K562 (cell line): ENCODE results near the gene FOSL1. TPM values are rescaled to one million over a fixed set of nuclear protein-coding genes. Genes with fewer than 3 reads are reported as not detected.
A peak's percentile ranks its signal among the peaks of the same experiment; 100 is the strongest.

Source experiments
- ATAC-seq: fragments of 200-7000 bp; cut with Tn5 transposase; 3 replicates; pipeline ENCODE4 v1.9.1; 2020; ENCODE audit warnings: moderate library complexity
- BruUV-seq: library from RNA; stranded (reverse); fragments of 400-500 nt; replicated peaks from 2 replicates; lab custom pipeline; 2021; lab: Mats Ljungman, UMichigan
- CTCF ChIA-PET: fragments of 300-600 bp; formaldehyde crosslinking; extraction: SDS; loops from one replicate; lab custom pipeline; 2021; ENCODE audit warnings: low intra/inter-chr PET ratio; lab: Yijun Ruan, JAX
- POLR2A ChIA-PET: fragments of 300-600, 350-650 bp; sonication (Branson Sonifier 250); formaldehyde crosslinking; extraction: SDS; loops from one replicate; lab custom pipeline; 2021; ENCODE audit warnings: antibody characterized with exemption, inconsistent platforms; lab: Yijun Ruan, JAX
- DNase-seq, 4 experiments: peaks; one replicate each; pipeline versions ENCODE4 v3.0.0 to v3.0.0-alpha.2; 2011 to 2018; ENCODE audit warnings: low spot score in 3 of 4, mixed read lengths in 3 of 4; ENCODE audit errors: extremely low read depth in 1 of 4
- FAIRE-seq: peaks from 2 replicates; lab custom pipeline; 2011; peaks lifted over from hg19 to GRCh38; lab: Jason Lieb, UNC
- H2AFZ ChIP-seq: 2 replicates; pipeline ENCODE4 v1.6.0; 2011; ENCODE audit warnings: low read depth, low read length, control low read depth, inconsistent platforms
- H3K27ac ChIP-seq: fragments of 200-600 bp; 3 replicates; pipeline ENCODE4 v1.8.0; 2011; ENCODE audit warnings: low read depth, mild to moderate bottlenecking, control low read depth, inconsistent platforms, low read length, moderate library complexity, mixed read lengths; ENCODE audit errors: extremely low read depth
- H3K27me3 ChIP-seq, 2 experiments: fragments of 300-600 bp in 1 of 2; 2 replicates in 1 of 2; 3 replicates in 1 of 2; pipeline versions ENCODE4 v1.6.0 to v1.8.0; 2011; ENCODE audit warnings: inconsistent platforms in 2 of 2, low read length in 2 of 2, mild to moderate bottlenecking in 1 of 2, mixed read lengths in 1 of 2, moderate library complexity in 1 of 2; ENCODE audit not compliant: control insufficient read depth in 2 of 2, insufficient read depth in 2 of 2
- H3K36me3 ChIP-seq: fragments of 300-600 bp; 3 replicates; pipeline ENCODE4 v1.8.0; 2011; ENCODE audit warnings: mild to moderate bottlenecking, low read length, inconsistent platforms; ENCODE audit not compliant: control insufficient read depth, insufficient read depth
- H3K4me1 ChIP-seq, 2 experiments: fragments of 200-600 bp in 1 of 2; replicated peaks in 1 of 2; 2 replicates in 1 of 2; 3 replicates in 1 of 2; pipeline versions ENCODE4 v1.5.1 to v1.8.0; 2011; ENCODE audit warnings: inconsistent platforms in 2 of 2, low read length in 2 of 2, mild to moderate bottlenecking in 1 of 2, mixed read lengths in 1 of 2, moderate library complexity in 1 of 2; ENCODE audit not compliant: control insufficient read depth in 2 of 2, insufficient read depth in 2 of 2
- H3K4me2 ChIP-seq: 2 replicates; pipeline ENCODE4 v1.6.1; 2011; ENCODE audit warnings: low read length, control low read depth, inconsistent platforms, mixed read lengths; ENCODE audit not compliant: insufficient read depth
- H3K4me3 ChIP-seq: fragments of 200-600 bp; sonication (generic), shearing (Covaris generic); 2 replicates; pipeline ENCODE4 v1.5.1; 2016; ENCODE audit warnings: control low read depth, inconsistent platforms
- H3K79me2 ChIP-seq: fragments of 200-600 bp; 3 replicates; pipeline ENCODE4 v1.8.0; 2011; ENCODE audit warnings: low read length, inconsistent platforms; ENCODE audit not compliant: control insufficient read depth, insufficient read depth
- H3K9ac ChIP-seq, 2 experiments: 2 replicates each; pipeline versions ENCODE4 v1.6.0 to v1.6.1; 2011; ENCODE audit warnings: low read depth in 2 of 2, low read length in 2 of 2, control low read depth in 1 of 2, inconsistent platforms in 1 of 2, mild to moderate bottlenecking in 1 of 2, mixed read lengths in 1 of 2; ENCODE audit not compliant: insufficient read depth in 1 of 2
- H3K9me1 ChIP-seq: one replicate; pipeline ENCODE4 v1.6.0; 2011; ENCODE audit warnings: inconsistent platforms, mild to moderate bottlenecking, low read length, moderate library complexity; ENCODE audit not compliant: control insufficient read depth, insufficient read depth
- H3K9me3 ChIP-seq: replicated peaks from 2 replicates; pipeline ENCODE4 v1.5.1; 2011; ENCODE audit warnings: low read depth, low read length, inconsistent platforms; ENCODE audit not compliant: control insufficient read depth, insufficient read depth
- H4K20me1 ChIP-seq: replicated peaks from 2 replicates; pipeline ENCODE4 v1.6.1; 2011; ENCODE audit warnings: low read length, inconsistent platforms, mixed read lengths; ENCODE audit not compliant: control insufficient read depth, insufficient read depth
- CHD2 ChIP-seq: IDR thresholded peaks from 2 replicates; pipeline ENCODE4 v1.6.1; 2011; ENCODE audit warnings: low read depth, low read length
- EWSR1 ChIP-seq: fragments of 450-650 bp; IDR thresholded peaks from 2 replicates; pipeline ENCODE4 v1.6.1; 2018; ENCODE audit warnings: borderline replicate concordance, mild to moderate bottlenecking, low read depth, moderate library complexity; ENCODE audit not compliant: partially characterized antibody
- POLR2B ChIP-seq: fragments of 450-650 bp; IDR thresholded peaks from 2 replicates; pipeline ENCODE4 v1.6.1; 2018; ENCODE audit warnings: low read depth; ENCODE audit not compliant: partially characterized antibody
- ZBTB17 ChIP-seq: fragments of 450-650 bp; formaldehyde crosslinking; IDR thresholded peaks from 2 replicates; pipeline ENCODE4 v1.4.0; 2020; ENCODE audit warnings: mild to moderate bottlenecking
- WGBS: fragments of 100-300 bp; shearing (Covaris generic); methylation state at CpG from one replicate; pipeline ENCODE4 v1.1.6; 2016; ENCODE audit warnings: low coverage, mixed read lengths; ENCODE audit not compliant: insufficient coverage; ENCODE audit errors: missing lambda C conversion rate; 5-methylcytosine and 5-hydroxymethylcytosine counted together
- in situ Hi-C: fragments of 300-500 bp; cut with MboI; formaldehyde crosslinking; loops from 4 replicates; pipeline ENCODE4 v1.15.0; 2018; ENCODE audit warnings: inconsistent platforms, mixed read lengths
- intact Hi-C: fragments of 100-400 bp; cut with micrococcal nuclease; formaldehyde crosslinking; loops from 2 replicates; pipeline ENCODE4 v1.14.2; 2022
- polyA plus RNA-seq, 8 experiments: library from polyadenylated mRNA; depleted of rRNA in 4 of 8; stranded (reverse) in 5 of 8; unstranded in 3 of 8; fragments of >200 nt; fragmentation: Nextera tagmentation in 2 of 8; fragmentation: Illumina TruSeq in 1 of 8; extraction: Ambion mirVana in 2 of 8; extraction: Trizol in 1 of 8; gene quantifications; 2 replicates each; pipeline versions ENCODE4 v1.2.1 to v1.2.3, GENCODE V29; 2011 to 2014; ENCODE audit warnings: inconsistent platforms in 1 of 8, missing spikeins in 1 of 8
- total RNA-seq, 7 experiments: library from RNA; depleted of rRNA in 6 of 7; stranded (reverse); fragments of >200 nt in 6 of 7; fragmentation: Illumina TruSeq in 2 of 7; extraction: Trizol in 2 of 7; gene quantifications; 2 replicates each; pipeline versions ENCODE4 v1.2.1 to v1.2.3, GENCODE V29; 2011 to 2021; ENCODE audit warnings: low replicate concordance in 1 of 7
- TF ChIP-seq, protein P1 (sequence below): fragments of 250-450 bp; sonication (Bioruptor Pico); IDR thresholded peaks from 2 replicates; pipeline ENCODE4 v1.5.0; 2021; ENCODE audit warnings: mild to moderate bottlenecking, moderate library complexity

Gene FOSL1
- total and polyA plus RNA-seq, 9 of the 15 experiments (the other 6 are each of a cell fraction or from before 2014, with no cell fraction given), result 3.5 to 39.6 (median 10.0) TPM

DNA sequence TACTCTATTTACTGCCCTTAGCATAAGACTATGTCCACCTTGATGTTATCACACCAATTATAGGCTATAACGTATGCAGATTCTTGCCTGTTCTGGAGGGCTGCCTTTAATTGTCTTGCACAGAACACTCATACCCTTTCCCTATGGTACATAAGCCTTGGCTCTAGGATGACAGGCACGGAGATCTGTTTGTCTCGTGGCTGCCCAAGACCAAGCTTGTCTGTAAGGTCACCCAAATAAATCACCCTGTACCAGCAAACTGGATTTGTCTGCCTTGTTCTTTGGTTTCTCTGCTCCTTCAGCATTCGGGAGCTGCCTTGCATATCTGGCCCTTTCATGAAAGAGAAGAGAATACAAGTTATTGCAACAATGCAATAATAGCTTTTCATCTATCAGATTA is 37.6 kb upstream of the FOSL1 start:
- Histone ChIP-seq H3K27me3 (no peaks in the 10 kb centered on the region), H3K27ac (no peak overlapping the region), H3K79me2 (no peaks in the 10 kb centered on the region), H2AFZ (peak overlapping the region; percentile 7), H3K36me3 (no peaks in the 10 kb centered on the region), H3K9ac (no peak overlapping the region), H3K9me3 (no peaks in the 10 kb centered on the region), H3K4me3 (no peak overlapping the region), H4K20me1 (0 out of 2 replicates have a peak, but pooled peaks cover 4% of the 10 kb centered on the region), H3K4me2 (no peak overlapping the region), H3K4me1 (peaks cover 17 to 35% of the 10 kb centered on the region in 2 experiments; a peak in 4 of 5 replicates), H3K9me1 (no peaks in the 10 kb centered on the region)
- ATAC-seq (no peak), DNase-seq (no peak), FAIRE-seq (no peak)
- intact Hi-C loops (no loop called here), in situ Hi-C loops (no loop called here)
- BruUV-seq, result no TSS peak
- CTCF ChIA-PET, result no interaction called here
- POLR2A ChIA-PET, result interaction anchor here (1.0 to 1.5 kb wide), 3 partner anchors 9 to 23 kb away, joined by 3 to 4 read pairs (median 3); no protein-coding TSS in a partner anchor
- TF ChIP-seq ZBTB17 (CRISPR knock-in tag), result no peak
- TF ChIP-seq, protein P1, sequence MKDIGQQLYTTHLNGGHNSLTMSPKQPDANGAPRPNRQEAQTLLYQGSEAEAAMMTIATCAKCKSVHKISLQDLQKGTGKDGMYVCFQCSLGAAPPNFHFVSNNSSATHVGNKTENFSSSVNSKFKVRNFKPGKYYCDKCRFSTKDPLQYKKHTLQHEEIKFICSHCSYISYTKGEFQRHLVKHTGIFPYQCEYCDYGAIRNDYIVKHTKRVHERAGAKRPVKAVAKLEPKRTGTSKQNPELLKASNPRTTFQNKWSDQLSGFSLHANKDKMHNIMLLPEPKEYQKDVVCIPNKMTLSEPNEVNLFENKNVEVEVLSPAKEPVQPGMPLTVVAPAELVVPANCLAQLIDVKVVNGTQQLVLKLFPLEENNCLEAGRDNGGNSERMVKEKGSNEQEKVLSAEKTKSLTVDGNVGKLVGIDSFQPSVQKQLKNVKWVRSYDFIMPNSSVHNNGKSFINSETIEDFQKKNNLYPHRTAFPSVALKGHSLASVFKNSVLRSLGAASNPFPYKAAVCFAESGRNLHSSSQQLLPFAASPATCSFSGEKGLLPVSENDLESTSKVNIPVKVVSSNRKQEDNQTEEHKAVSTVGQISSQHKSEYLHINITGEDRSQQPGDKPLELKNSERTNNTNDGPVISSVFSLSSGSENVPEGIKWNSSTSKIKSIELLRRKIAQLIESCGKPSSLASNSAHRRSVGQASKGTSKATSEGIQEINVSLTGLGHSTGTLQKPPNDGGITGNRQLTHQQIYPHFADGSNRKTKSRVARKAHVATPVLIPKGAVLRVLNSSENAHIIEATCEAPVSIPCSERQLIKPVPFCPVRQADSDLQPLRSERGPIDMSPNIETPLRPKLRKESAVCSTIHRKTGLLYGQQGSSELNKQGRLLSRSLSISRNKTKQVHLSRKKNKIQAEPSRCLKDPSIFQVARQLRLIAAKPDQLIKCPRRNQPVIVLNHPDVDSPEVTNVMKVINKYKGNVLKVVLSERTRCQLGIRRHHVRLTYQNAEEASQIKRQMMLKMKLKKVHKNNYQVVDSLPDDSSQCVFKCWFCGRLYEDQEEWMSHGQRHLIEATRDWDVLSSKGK, result no peak
- TF ChIP-seq CHD2, result no peak
- TF ChIP-seq POLR2B, result no peak
- TF ChIP-seq EWSR1, result no peak
- 10% methylated on average over 4 of the region's 4 CpGs for WGBS
